ENCODE measurements around the gene TFCP2.

The TFCP2 gene

GRCh38 chr12:51217968-51218606 lies 45.2 kb upstream of the TFCP2 start, which contains the start of gene POU6F1:
Gene POU6F1, minus strand, starts transcription at chr12:51218062. Its CDS starts 11,226 bp downstream, at chr12:51206836.
- Mint-ChIP-seq H3K27me3 (ENCODE audit: low read depth) (no peaks in the 10 kb centered on the region), H3K9me3 (no peaks in the 10 kb centered on the region), H3K4me3 (peak within 1 kb of the TSS; percentile 80 to 90 (median 86)), H3K36me3 (ENCODE audit: low read depth) (no peaks in the 10 kb centered on the region), H3K4me1 (peaks cover 19% of the 10 kb centered on the region), H3K27ac (peak within 1 kb of the TSS; percentile 75 to 93 (median 92))
- peak; percentile 65 to 75 (median 74) for TF ChIP-seq CTCF (IDR thresholded peaks at IDR 0.05; ENCODE audit: unreplicated experiment in 3 of 3)

- no peak for TF ChIP-seq CTCF (IDR thresholded peaks at IDR 0.05; ENCODE audit: unreplicated experiment in 3 of 3)
- H3K9me3 Mint-ChIP-seq, result no peaks in the 10 kb centered on the region
- H3K36me3 Mint-ChIP-seq (ENCODE audit: low read depth), result no peaks in the 10 kb centered on the region
- H3K27ac Mint-ChIP-seq, result peak overlapping the region in 2 of 3 experiments; percentile 92 to 93
- H3K27me3 Mint-ChIP-seq (ENCODE audit: low read depth), result no peaks in the 10 kb centered on the region
- peak overlapping the region; percentile 80 to 90 (median 86) for H3K4me3 Mint-ChIP-seq
- H3K4me1 Mint-ChIP-seq, result peaks cover 19% of the 10 kb centered on the region
Measured at GRCh38 chr12:51217133-51217967, 44.4 kb upstream of the TFCP2 start.

GRCh38 chr12:51216642-51217041 lies 43.7 kb upstream of the TFCP2 start:
- H3K27me3 Mint-ChIP-seq (ENCODE audit: low read depth), result no peaks in the 10 kb centered on the region
- peaks cover 19% of the 10 kb centered on the region for H3K4me1 Mint-ChIP-seq
- no peaks in the 10 kb centered on the region for H3K9me3 Mint-ChIP-seq
- peak overlapping the region; percentile 57 to 74 (median 70) for H3K27ac Mint-ChIP-seq
- peak overlapping the region; percentile 77 to 86 (median 80) for H3K4me3 Mint-ChIP-seq
- TF ChIP-seq CTCF (IDR thresholded peaks at IDR 0.05; ENCODE audit: unreplicated experiment in 3 of 3), result no peak
- no peaks in the 10 kb centered on the region for H3K36me3 Mint-ChIP-seq (ENCODE audit: low read depth)

DNA sequence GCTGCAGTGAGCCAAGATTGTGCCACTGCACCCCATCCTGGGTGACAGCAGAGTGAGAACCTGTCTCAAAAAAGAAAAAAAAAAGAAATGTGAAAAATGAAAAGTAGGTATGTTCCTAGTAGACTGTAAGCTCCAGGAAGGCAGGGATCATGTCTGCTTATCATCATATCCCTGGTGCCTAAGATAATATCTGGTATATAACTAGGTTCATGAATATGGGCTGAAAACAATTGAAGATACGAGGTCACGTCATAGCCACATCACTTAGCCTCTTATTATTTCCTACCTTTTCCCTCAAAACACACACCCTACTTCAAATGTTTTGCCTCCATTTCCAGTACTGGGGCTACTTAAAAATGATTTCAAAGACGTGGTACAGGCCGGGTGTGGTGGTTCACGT lies 42.0 kb upstream of the TFCP2 start:
- H3K27ac Mint-ChIP-seq, result no peak overlapping the region
- peak overlapping the region in 2 of 3 experiments; percentile 19 to 26 for H3K4me3 Mint-ChIP-seq
- H3K9me3 Mint-ChIP-seq, result no peaks in the 10 kb centered on the region
- H3K36me3 Mint-ChIP-seq (ENCODE audit: low read depth), result no peaks in the 10 kb centered on the region
- no peaks in the 10 kb centered on the region for H3K27me3 Mint-ChIP-seq (ENCODE audit: low read depth)
- peaks cover 19% of the 10 kb centered on the region for H3K4me1 Mint-ChIP-seq
- no peak for TF ChIP-seq CTCF (IDR thresholded peaks at IDR 0.05; ENCODE audit: unreplicated experiment in 3 of 3)

- no peaks in the 10 kb centered on the region for H3K9me3 Mint-ChIP-seq
Measured at GRCh38 chr12:51210690-51211395, 37.9 kb upstream of the TFCP2 start.

More at GRCh38 chr12:51210690-51211395, 37.9 kb upstream of the TFCP2 start:
- Mint-ChIP-seq H3K27me3 (ENCODE audit: low read depth) (no peaks in the 10 kb centered on the region), H3K4me3 (no peak overlapping the region), H3K27ac (no peak overlapping the region), H3K36me3 (ENCODE audit: low read depth) (no peaks in the 10 kb centered on the region), H3K4me1 (no peaks in the 10 kb centered on the region)
- TF ChIP-seq CTCF (IDR thresholded peaks at IDR 0.05; ENCODE audit: unreplicated experiment in 3 of 3), result no peak

Data from nephron (organoid).